Measurements from ENCODE around the gene BMAL1.

Gene BMAL1

GRCh38 chr11:13290221-13290980, 12.8 kb downstream of the BMAL1 start:
- in situ Hi-C loops (cut with MboI; ENCODE audit: low sequenced_read_pairs) = no loop called here

GRCh38 chr11:13291361-13291760, 13.8 kb downstream of the BMAL1 start:
- in situ Hi-C loops (cut with MboI; ENCODE audit: low sequenced_read_pairs) = no loop called here

GRCh38 chr11:13291800-13292199, 14.2 kb downstream of the BMAL1 start:
- in situ Hi-C loops (cut with MboI; ENCODE audit: low sequenced_read_pairs) = no loop called here

- in situ Hi-C loops (cut with MboI; ENCODE audit: low sequenced_read_pairs) = no loop called here
Measured at GRCh38 chr11:13292970-13293369, 15.4 kb downstream of the BMAL1 start.

GRCh38 chr11:13294178-13294577, 16.6 kb downstream of the BMAL1 start:
- in situ Hi-C loops (cut with MboI; ENCODE audit: low sequenced_read_pairs) = no loop called here

- in situ Hi-C loops (cut with MboI; ENCODE audit: low sequenced_read_pairs) = no loop called here
Measured at GRCh38 chr11:13294771-13295579, 17.4 kb downstream of the BMAL1 start.

GRCh38 chr11:13297308-13297916, 19.8 kb downstream of the BMAL1 start:
- in situ Hi-C loops (cut with MboI; ENCODE audit: low sequenced_read_pairs) = no loop called here

GRCh38 chr11:13297917-13298356, 20.3 kb downstream of the BMAL1 start:
- in situ Hi-C loops (cut with MboI; ENCODE audit: low sequenced_read_pairs) = no loop called here

- in situ Hi-C loops (cut with MboI; ENCODE audit: low sequenced_read_pairs) = no loop called here
Measured at GRCh38 chr11:13298765-13299164, 21.2 kb downstream of the BMAL1 start.

- in situ Hi-C loops (cut with MboI; ENCODE audit: low sequenced_read_pairs) = no loop called here
Measured at GRCh38 chr11:13301522-13301921, 23.9 kb downstream of the BMAL1 start.

- in situ Hi-C loops (cut with MboI; ENCODE audit: low sequenced_read_pairs) = no loop called here
Measured at GRCh38 chr11:13302420-13302958, 24.9 kb downstream of the BMAL1 start.

GRCh38 chr11:13303668-13304649, 26.4 kb downstream of the BMAL1 start:
- in situ Hi-C loops (cut with MboI; ENCODE audit: low sequenced_read_pairs) = no loop called here

GRCh38 chr11:13304655-13305335, 27.2 kb downstream of the BMAL1 start:
- in situ Hi-C loops (cut with MboI; ENCODE audit: low sequenced_read_pairs) = no loop called here

GRCh38 chr11:13308704-13309103, 31.1 kb downstream of the BMAL1 start:
- in situ Hi-C loops (cut with MboI; ENCODE audit: low sequenced_read_pairs) = no loop called here

- in situ Hi-C loops (cut with MboI; ENCODE audit: low sequenced_read_pairs) = no loop called here
Measured at GRCh38 chr11:13309156-13309555, 31.6 kb downstream of the BMAL1 start.

- in situ Hi-C loops (cut with MboI; ENCODE audit: low sequenced_read_pairs) = no loop called here
Measured at GRCh38 chr11:13310443-13310842, 32.9 kb downstream of the BMAL1 start.

- in situ Hi-C loops (cut with MboI; ENCODE audit: low sequenced_read_pairs) = no loop called here
Measured at GRCh38 chr11:13311570-13311969, 34.0 kb downstream of the BMAL1 start.

GRCh38 chr11:13313005-13313819, 35.6 kb downstream of the BMAL1 start:
- in situ Hi-C loops (cut with MboI; ENCODE audit: low sequenced_read_pairs) = no loop called here

Data from HL-60/S4 (cell line).